ENCODE results near the gene VSTM4.

Gene VSTM4

DNA sequence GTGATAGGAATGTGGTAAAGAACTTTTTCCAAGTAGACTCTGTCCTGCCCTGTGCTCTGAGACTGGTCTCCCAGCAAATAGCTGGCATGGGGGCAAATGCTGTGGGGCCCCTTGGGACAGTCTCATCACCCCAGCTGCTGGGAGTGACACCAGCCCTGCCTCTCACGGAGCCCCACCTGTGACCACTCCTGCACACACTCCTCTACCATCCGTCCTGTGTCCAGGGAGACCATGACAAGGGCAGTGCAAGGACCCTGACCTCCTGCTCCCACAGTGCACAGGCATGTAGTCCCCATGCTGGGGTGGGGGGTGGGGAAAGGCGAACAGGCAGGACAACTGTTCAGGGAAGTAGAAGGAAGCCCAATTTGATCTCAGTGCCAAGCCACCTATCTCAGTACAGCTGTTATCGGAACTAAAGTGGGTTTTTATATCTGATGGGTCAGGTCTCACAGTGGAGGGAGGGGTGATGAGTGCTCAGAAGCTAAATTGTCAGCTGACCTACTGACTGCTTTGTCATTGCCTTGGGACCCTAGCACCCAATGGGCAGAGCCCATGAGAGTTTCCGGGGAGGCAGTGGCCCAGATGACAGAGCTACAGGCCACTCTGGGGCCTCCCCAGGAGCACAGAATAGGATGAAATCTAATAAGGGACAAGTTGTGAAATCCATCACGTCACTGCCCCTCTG, 24.5 kb downstream of the VSTM4 start:
- DNase-seq: no peak

DNA sequence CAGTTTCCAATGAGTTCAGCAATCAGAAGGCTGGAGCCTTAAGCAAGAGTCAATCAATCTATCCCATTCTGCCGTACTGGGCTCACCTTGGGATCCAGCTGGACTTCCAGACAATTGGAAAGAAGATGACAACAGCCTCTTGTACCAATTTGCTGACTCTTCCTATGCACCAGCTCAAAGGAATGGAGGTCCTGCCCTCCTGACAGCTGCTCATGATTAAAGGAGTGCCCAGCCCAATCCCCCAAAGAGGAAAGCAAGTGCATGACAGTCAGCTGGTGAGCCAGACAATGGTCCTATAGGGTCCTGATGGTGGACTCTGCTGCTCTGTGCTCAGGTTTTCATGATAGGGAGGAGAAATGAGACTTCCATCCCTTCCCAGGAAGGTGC, 25.1 kb downstream of the VSTM4 start:
- DNase-seq: no peak

DNA sequence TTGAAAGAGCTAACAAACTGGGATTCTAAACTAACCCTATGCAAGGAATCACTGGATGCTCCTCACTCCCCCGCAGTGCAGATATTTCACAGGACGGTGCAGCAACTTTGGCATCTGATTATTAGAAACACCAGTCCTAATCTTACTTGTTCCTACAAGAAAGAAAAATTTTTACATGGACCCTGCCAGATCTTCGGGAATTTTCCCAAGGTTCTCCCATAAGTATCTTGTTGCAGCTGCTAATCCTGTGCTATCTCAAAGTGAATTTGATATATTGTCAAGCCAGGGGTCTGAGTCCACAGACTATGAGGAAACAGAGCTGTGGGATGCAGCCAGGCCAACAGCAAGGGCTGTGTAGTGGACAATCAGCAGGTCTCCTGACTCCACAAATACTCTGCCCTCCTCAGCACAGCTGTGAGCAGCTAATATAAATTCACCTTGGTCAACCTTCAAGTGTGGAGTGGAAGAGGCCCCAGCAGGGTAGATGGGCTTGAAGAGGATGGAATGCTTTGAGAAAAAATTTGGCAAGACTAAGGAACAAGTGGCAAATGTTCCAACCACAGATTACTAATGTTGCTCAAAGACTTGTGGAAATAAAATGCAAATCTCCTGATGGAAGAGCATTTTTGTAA, 25.6 kb downstream of the VSTM4 start:
- DNase-seq: no peak

DNA sequence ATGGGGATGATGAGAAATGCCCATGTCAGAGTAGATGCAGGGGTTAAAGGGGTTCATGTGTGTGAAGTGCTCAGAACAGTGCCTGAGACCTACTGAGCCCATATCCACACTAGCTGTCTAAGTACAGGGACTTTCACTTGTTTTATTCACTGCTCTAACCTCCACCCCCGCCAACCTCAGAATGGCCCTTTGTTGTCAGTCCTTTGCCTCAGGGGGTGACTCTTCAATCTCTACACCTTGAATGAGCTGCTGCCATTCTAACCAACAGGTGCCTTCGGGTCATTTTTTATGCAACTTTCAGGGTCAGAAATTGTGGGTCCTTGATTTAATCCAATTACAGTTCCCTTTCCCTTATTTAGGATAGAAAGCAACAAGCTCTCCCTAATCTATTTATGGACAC, 26.2 kb downstream of the VSTM4 start:
- DNase-seq: no peak

DNA sequence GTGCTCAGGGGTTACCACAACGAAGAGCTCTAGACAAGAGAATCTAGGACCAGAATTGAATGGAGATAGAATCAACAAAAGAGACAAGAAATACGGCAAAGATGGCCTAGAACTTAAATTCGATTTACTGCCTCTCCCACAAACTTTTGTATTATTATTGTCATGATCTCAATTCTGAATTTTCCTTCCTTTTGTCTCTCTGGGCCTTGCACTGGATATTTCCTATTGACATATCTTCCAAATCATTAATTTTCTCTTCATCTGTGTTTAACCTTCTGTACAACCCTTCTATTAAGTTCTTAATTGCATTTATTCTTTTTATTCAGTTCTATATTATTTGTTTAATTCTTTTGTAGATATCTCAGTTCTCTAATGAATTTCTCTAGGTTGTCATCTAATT, 28.4 kb downstream of the VSTM4 start:
- DNase-seq: no peak

DNA sequence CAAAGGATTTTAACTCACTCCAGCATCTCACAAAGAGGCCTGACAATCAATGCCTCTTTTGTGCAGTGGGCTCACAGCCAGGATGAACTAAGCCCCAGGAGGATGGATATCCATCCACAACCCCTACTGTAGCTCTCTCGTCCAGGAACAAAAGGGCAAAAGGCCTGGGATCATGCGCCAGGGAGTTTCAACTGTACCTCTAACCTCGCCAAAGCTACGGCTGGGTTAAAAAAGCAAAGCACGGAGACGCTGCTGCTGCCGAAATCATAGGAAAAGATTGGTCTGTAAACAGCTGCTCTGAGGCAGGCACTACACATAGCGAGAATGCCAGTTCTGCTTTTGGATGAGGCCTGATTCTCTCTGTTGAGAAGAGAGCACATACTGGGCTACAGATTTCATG, 32.1 kb downstream of the VSTM4 start:
- no peak for DNase-seq

DNA sequence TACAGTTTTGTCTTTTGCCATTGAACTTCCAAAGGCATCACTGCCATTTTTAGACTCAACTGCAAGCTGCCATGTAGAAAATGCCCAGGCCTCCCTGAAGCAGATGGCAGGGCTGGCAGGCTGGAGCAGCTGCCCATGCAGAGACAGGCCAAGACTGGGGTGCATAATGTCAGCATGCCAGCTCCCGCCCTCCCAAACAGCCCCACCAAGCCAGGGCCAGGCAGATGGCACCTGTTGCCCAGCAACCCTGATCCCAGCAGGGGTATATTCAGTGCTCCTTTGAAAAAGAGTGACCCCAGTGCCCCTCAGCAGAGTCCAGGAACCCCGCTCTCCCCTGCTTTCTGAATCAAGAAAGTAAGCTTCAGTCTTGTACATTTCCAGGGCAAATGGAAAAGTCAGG, 32.6 kb downstream of the VSTM4 start:
- no peak for DNase-seq

DNA sequence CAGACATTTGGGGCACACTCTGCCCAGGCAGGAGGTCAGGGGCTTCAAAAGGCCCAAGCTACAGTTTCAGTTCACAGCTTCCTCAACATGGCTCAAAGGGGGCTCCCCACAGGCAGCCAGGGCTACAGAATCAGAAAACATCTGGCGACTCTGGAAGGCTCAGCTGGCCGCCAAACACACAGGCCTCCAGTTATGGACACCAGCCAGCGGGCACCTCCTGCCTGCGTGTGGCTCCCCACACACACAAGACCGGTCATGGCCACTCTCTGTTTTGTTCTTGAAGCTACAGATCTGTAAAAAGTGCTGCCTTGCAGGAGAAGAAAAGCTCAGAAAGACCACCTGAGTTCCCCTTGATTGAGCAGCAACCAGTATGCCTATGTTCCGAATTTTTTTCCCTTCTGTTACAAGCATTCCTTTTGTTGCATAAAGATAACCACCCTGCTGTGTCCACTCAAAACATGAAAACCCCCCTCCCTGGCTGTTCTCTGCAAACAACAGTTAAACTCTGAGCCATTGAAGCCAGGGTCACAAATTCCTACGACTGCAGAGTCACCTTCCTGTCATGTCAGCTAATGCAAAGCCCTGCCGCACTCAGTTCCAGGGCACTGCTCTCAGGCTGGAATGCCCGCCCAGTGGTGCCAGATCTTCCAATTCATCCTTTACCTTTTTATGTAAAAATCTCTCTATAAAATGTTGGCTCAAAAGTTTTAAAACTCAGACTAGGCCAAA, 33.6 kb downstream of the VSTM4 start:
- DNase-seq: no peak

DNA sequence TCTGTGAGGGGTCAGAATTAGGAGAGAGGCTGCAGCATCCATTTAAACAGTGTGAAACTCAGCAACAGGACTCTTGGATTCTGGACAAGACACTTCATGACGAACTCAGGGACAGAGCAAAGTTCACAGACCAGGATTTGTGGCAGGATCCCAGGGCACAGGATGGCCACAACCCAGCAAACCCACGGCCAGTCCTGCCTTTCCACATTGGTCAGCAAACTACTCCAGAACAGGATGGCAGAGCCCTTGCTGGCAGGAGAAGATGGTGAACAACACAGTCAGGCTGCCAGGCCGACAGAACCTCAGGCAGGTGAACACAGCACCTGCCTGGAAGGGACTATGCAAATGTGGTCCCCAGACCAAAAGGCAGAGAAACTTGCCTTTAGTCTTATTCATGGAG, 34.4 kb downstream of the VSTM4 start:
- no peak for DNase-seq

DNA sequence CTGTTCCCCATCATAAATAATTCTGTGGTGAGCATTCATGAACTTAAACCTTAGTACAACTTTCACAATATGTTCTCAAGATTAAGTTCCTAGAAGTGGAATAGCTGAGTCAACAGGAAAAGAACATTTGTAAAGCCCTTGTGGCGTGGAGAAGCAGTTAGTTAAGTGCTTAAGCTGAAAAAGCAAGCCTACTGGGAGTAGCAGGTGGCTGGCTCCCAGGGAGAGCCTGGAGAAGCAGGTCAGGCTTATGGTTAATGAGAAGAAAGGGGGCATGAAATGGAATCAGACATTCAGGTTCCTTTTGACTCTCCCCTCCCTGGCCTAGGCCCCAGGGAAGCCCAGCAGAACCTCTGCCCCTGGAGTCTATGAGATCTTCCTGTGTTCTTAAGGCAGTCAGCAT, 35.3 kb downstream of the VSTM4 start:
- DNase-seq: no peak

DNA sequence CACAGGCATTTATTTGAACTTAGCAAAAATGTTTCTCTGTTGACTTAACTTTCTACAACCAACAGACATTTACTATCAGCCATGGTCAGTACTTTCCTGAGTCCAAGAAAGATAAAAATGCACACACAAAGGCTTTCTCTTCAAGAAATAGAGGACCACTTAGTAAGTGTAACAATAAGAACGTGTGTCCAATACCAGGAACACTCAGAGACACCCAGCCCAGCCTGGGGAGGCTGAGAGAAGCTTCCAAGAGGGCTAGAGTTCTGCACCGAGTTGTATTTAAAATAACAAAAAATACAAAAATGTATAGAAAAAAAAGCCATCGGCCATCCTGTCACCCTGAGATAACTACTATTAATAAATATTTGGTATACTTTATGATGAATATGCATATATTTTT, 35.8 kb downstream of the VSTM4 start:
- no peak for DNase-seq

DNA sequence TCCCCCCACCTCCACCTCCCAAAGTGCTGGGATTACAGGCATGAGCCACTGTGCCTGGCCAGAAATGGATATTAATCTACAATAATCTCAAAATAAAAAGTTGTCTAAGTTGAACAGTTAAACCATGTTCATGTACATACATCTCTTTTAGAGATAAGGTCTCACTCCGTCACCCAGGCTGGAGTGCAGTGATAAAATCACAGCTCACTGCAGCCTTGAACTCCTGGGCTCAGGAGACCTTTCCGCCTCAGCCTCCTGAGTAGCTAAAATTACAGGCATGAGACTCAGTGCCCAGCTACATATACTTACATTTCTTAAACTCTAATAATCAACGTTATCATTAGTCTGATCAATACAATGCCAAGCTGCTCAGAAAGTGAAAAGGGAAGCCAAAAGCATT, 36.2 kb downstream of the VSTM4 start:
- no peak for DNase-seq

DNA sequence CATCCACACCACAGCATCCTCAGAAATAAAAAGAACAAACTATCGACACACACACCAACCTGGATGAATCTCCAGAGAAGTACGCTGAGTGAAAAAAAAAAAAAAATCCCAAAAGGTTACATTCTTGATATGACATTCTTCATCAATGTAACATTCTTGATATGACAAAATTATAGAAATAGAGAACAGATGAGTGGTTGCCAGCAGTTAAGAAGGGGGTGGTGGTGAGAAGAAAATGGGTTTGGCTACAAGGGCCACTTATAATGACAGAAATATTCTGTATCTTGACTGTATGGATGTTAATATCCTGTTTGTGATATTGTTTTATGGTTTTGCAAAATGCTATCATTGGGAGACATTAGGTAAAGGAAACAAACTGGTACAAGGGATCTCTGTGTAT, 36.9 kb downstream of the VSTM4 start:
- no peak for DNase-seq

DNA sequence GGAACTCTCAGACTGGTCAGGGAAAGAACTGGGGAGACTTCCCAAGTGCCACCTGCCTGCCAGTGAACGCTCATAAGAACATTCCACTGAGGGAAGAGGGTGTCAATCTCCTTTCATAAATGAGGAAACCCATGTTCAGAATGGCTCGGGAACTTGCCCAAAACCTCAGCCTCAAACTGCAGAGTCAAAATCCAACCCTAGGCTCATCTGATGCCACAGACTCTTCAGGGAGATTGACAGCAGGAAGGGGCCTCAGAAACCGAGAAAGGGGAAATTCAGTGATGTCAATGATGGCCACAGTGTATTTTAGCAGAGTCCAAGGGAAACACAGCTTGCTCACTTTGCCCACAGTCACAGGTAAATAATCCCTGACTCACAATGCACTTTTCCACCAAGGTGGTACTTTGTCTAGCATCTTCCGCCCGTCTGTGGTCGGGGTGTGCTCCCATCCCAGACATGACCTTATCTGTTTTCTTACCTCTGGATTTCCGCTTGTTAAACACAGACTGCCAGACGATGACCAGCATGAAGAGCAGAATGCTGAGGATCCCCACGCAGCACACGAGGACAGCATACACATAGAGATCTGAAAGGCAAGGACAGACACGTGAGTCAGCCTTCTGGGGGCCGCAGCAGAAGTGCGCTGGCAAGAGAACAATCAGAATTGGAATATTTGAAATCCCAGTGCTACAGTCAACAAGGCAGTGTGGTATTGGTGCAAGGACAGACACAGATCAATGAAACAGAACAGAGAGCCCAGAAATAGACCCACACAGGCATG, 38.4 kb downstream of the VSTM4 start:
- no peak for DNase-seq

DNA sequence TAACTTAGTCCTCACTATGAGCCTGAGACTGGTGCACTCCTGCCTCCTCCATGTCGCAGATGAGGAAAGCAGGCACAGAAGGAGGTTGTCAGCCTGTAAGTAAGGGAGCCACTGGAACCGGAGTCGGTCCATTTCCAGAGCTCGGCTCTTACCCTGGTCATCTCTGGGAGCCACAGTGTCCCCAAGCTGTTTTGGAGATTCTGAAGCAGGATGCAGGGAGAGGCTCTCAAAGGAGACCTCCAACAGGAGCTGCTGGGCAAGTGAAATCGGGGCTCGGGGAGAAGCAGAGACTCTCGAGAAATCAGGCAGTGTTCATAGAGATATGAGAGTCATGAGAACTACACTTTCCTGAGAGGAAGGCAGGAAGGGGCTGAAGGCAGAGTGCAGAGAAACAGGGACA, 39.0 kb downstream of the VSTM4 start:
- DNase-seq: no peak

DNA sequence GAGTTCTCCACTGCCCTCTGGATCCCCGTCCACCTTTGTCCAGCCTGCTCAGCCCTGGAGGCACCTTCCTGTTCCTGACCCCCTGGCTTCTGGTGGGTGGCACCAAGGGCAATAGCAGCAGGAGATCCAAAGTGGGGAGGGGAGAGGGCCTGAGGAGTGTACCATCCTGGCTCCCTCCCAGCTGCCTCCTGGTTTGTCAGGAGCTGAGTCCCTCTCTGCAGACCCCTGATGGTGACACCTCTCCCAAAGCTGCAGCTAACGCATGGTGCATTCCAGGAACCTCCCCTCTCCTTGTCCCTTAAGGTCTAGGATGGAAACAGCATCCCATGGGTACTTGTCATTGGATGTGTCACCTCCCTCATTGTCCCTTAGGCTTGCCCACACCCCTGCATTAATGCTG, 39.6 kb downstream of the VSTM4 start:
- no peak for DNase-seq

DNA sequence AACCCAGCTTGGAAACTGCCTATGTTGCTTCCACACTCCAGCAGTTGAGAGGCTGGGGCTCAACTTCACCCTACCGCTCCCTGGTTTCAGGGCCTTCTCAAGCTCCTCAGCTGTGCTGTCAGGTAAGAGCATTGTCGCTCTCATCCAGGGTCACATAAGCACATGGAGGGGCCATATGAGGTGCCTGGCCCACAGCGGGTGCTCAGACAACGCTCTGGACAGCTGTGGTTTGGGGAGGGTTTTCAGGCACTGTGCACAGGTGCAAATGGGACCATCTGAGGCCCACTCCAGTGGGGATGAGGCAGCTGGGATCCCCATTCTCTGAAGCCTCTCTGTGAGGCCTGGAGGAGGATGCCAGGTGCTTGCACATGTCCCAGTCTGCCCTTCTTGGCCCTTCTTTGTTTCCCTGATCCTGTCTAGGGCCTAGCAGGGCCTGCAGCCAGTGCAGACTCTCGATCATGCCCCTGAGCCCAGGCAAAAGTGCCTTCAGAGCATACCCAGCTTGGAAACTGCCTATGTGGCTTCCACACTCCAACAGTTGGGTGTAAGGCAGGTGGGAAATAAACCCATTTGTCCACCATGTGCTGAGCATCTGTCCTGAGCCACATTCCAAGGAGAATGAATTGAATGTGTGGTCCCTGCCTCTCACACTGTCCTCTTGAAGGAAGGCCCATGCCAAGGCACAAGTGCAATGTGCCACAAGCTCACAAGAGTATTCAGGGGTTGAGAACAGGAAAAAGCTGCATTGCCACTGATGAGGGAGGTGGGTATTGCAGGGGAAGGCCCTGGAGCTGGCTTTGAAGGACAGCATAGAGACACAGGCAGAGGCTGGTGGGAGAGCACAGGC, 40.3 kb downstream of the VSTM4 start:
- no peak for DNase-seq

DNA sequence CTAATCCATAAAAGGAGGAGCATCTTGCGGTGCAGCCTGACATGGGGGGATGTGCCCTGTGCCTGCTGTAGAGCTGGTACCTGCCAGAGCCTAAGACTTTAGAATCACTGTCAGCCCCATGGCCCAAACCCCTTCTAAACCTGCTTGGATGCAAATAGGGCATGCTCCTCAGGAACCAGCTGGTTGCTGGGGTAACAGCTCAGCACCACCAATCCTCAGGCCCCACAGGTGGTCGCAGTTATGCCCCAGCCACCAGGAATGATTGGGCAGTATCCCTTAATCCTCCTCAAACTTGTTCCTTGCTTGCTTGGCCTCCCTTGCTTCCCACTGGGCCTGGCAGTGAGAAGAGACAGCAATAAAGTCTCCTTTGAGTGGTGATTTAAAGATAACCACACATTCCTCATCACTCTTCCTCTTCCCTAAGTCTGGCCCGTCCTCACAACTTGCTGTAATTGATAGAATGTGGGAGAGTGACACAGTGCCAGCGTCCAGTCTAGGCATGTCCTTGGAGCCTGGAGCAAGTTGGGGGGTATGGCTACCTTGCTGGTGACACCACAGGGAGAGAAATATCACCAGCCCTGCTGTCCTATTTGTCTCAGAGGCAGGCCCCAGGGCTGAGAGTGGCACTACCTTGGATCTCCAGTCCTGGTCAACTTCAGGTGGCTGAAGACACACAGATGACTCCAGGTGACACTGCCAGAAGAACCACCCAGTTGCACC, 43.0 kb downstream of the VSTM4 start:
- no peak for DNase-seq

DNA sequence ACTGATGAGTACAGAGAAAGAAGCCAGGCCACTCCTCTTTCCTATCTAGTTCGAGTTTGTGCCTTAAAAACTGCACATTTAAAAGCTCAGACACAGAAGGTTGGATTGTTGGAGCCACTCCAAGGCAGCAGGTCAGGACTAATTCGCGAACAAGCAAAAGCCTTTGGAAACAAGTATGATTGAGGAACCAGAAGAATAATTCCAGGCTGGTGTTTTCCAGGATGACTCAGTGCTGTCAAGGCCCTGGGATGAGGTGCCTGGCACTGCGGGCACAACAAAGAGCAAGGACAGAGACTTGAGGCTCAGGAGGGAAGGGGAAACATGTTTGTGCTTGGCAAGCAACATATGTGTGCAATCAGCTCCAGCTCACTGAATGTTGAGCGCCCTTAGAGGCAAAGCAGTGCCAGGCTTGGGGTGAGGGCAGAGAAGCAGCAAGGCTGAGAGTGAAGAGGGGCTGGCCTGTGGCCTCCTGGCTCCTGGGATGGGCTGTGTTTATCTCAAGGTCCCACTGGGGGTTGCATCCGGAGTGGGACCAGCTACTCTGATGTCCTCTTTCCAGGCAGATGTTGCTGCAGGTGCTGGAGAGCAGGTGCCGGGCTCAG, 44.1 kb downstream of the VSTM4 start:
- DNase-seq: no peak

DNA sequence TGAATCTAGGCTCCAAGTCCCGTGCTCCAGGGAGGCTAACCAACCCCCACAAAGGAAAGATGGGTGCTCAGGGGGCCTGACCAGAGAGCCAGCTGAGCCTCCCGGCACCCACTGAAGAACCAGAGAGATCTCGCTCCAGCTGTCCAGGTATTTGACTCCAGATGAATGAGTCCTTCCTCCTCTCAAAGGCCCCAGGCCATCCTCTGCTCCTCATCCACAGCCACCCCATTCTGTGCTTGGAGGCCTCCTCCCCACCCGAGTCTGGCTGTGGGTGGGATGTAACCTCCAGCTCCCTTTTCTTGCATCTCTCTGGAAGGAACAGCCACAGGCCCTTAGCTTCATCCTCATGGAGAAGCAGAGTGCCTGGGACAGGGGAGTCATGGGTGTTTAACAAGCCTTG, 44.6 kb downstream of the VSTM4 start:
- DNase-seq: no peak

DNA sequence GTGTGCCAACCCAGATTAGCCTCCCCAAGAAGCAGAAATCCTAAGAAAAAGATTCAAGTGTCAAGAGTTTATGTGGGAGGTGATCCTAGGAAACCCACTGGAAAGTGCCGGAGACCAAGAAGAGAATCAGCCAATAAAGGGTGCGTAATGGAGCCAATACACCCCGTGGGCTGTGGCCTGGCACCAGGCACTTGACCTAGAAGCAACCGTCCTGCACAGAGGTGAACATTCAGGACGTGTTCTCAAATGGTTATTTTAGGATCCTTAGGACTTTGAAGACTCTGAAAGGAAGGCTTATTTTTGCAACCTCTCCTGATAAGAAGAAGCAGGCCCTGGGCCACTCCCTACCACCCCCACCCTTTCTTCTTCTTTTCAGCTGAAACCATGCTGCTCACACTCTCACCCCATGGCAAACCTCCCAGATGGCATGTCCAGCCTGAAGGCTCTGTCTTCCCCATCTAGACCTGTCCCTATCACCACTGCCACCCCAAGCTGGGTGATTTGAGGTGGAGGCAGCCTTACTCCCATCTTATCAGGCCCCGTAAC, 46.6 kb downstream of the VSTM4 start:
- DNase-seq: no peak

Data from activated effector memory CD4-positive, alpha-beta T cell treated with Interleukin-2 at 50 U/mL for 16 hours (primary cell).